SK-N-MC (cell line): Measurements from ENCODE around the gene PDCD10.

ENCODE experiments used
- DNase-seq: peaks from one replicate; pipeline ENCODE4 v3.0.0-alpha.2; 2011; ENCODE audit warnings: low read depth, low spot score
- H3K27ac ChIP-seq: fragments of 200-600 bp; sonication (generic); 2 replicates; pipeline ENCODE4 v1.5.1; 2016; ENCODE audit warnings: mixed run types
- H3K36me3 ChIP-seq: fragments of 200-600 bp; sonication (generic); 2 replicates; pipeline ENCODE4 v1.6.1; 2017; ENCODE audit warnings: antibody characterized with exemption, low read length, mixed read lengths; ENCODE audit not compliant: insufficient read depth
- H3K4me3 ChIP-seq: fragments of 200-600 bp; sonication (generic); 2 replicates; pipeline ENCODE4 v1.5.1; 2016
- H3K9ac ChIP-seq: fragments of 200-600 bp; sonication (generic); 2 replicates; pipeline ENCODE4 v1.8.0; 2017; ENCODE audit warnings: mixed run types, mixed read lengths; ENCODE audit not compliant: insufficient read length
- H3K9me3 ChIP-seq: fragments of 200-600 bp; sonication (generic); 2 replicates; pipeline ENCODE4 v1.6.1; 2017; ENCODE audit warnings: low read depth, mild to moderate bottlenecking, antibody characterized with exemption, low read length, moderate library complexity, mixed read lengths
- EZH2 ChIP-seq: fragments of 200-600 bp; sonication (generic); IDR thresholded peaks from one replicate; pipeline ENCODE4 v1.6.1; 2017; ENCODE audit warnings: antibody characterized with exemption
- FOXP2 ChIP-seq: optimal IDR thresholded peaks from 2 replicates; pipeline ENCODE3; 2011; ENCODE audit warnings: mild to moderate bottlenecking, moderate library complexity; ENCODE audit not compliant: insufficient read depth; ENCODE audit errors: extremely low read length, control extremely low read depth
- POLR2AphosphoS5 ChIP-seq: IDR thresholded peaks from 2 replicates; pipeline ENCODE4 v1.6.1; 2012; ENCODE audit warnings: mild to moderate bottlenecking, low read depth, low read length, borderline replicate concordance

PDCD10 gene

DNA sequence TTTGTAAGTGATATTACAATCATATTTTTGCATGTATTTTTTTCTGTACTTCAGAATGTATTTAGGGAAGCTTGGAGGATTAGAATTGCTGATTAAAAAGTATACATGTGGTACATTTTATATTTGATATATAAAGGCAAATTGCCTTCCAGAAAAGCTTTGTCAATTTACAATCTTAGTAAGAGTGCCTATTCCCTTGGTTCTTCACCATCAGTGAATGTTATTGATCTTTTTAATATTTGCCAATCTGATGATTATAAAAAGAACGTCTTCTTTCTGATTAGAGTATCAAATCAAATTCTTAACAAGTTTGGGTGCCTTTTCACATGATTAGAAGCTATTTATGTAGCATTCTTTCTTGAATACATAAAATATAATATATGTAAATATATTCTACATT is 90.1 kb downstream of the PDCD10 start:
- H3K36me3 ChIP-seq: no peaks in the 10 kb centered on the region
- no peak for DNase-seq
- TF ChIP-seq POLR2AphosphoS5 (no peak), FOXP2 (no peak), EZH2 (no peak)

More for the DNA sequence above, 90.1 kb downstream of the PDCD10 start:
- Histone ChIP-seq H3K4me3 (no peak overlapping the region), H3K27ac (no peak overlapping the region), H3K9me3 (peaks cover 8% of the 10 kb centered on the region; the same call in 1 of the 2 replicates), H3K9ac (no peak overlapping the region)
